ENCODE data around the gene ERP27. TPM values are rescaled to one million over a fixed set of nuclear protein-coding genes. Genes with fewer than 3 reads are reported as not detected.

The ERP27 gene
- total RNA-seq, 1 donor from 2014 or later: not detected

GRCh38 chr12:14935031-14935430, 3.3 kb downstream of the ERP27 start:
- no peaks in the 10 kb centered on the region for H3K36me3 Mint-ChIP-seq
- no peak for TF ChIP-seq EZH2 (IDR thresholded peaks at IDR 0.05)
- Histone ChIP-seq H3K4me2 (no peak overlapping the region), H3K4me3 (no peak overlapping the region), H4K20me1 (ENCODE audit: low read depth) (no peaks in the 10 kb centered on the region), H3K27ac (no peak overlapping the region), H2AFZ (replicated peaks) (no peak overlapping the region), H3K36me3 (no peaks in the 10 kb centered on the region), H3K9me3 (ENCODE audit: low read depth) (no peaks in the 10 kb centered on the region), H3K9ac (no peak overlapping the region), H3K4me1 (no peaks in the 10 kb centered on the region), H3K79me2 (ENCODE audit: low read depth) (no peaks in the 10 kb centered on the region), H3F3A (ENCODE audit: low read depth) (no peaks in the 10 kb centered on the region), H3K27me3 (no peaks in the 10 kb centered on the region)
- DNase-seq (ENCODE audit: low spot score): no peak
- no peak overlapping the region for H3K27ac Mint-ChIP-seq
- no peak overlapping the region for H3K4me3 Mint-ChIP-seq
- H3K27me3 Mint-ChIP-seq (ENCODE audit: insufficient read depth, low read depth): peaks cover 5% of the 10 kb centered on the region
- no peaks in the 10 kb centered on the region for H3K4me1 Mint-ChIP-seq
- no peaks in the 10 kb centered on the region for H3K9me3 Mint-ChIP-seq

DNA sequence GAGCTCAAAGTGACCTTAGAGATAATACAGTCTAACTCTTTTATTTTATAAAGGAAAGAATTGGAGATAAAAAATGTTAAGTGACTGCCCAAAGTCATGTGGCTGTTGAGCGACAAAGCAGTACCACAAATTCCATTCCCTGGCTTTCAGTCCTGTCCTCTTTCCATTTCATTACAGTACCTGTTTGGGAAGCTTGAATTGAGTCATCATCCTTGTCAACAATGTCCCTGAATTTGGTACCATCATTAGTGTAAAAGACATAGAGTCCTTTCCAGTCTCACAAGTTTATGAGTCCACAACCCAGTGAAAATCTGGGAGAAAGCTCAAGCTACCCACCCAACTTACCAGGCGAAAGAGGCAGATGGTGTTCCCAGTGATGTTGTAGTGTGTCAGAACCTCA, 3.8 kb downstream of the ERP27 start:
- DNase-seq (ENCODE audit: low spot score): no peak
- no peaks in the 10 kb centered on the region for H4K20me1 ChIP-seq (ENCODE audit: low read depth)
- H3K9me3 ChIP-seq (ENCODE audit: low read depth): no peaks in the 10 kb centered on the region
- H3K4me2 ChIP-seq: no peak overlapping the region
- no peaks in the 10 kb centered on the region for H3K4me1 Mint-ChIP-seq
- no peak overlapping the region for H3K9ac ChIP-seq
- no peaks in the 10 kb centered on the region for H3K9me3 Mint-ChIP-seq
- no peaks in the 10 kb centered on the region for H3K27me3 ChIP-seq
- no peaks in the 10 kb centered on the region for H3K4me1 ChIP-seq
- no peak overlapping the region for H3K27ac ChIP-seq
- H3K79me2 ChIP-seq (ENCODE audit: low read depth): no peaks in the 10 kb centered on the region
- no peaks in the 10 kb centered on the region for H3K36me3 Mint-ChIP-seq
- H3F3A ChIP-seq (ENCODE audit: low read depth): no peaks in the 10 kb centered on the region
- no peak overlapping the region for H2AFZ ChIP-seq (replicated peaks)
- no peak overlapping the region for H3K27ac Mint-ChIP-seq
- peaks cover 5% of the 10 kb centered on the region for H3K27me3 Mint-ChIP-seq (ENCODE audit: insufficient read depth, low read depth)
- TF ChIP-seq EZH2 (IDR thresholded peaks at IDR 0.05) (no peak), EZH2phosphoT487 (IDR thresholded peaks at IDR 0.05) (no peak)
- no peak overlapping the region for H3K4me3 ChIP-seq
- no peaks in the 10 kb centered on the region for H3K36me3 ChIP-seq
- H3K4me3 Mint-ChIP-seq: no peak overlapping the region

DNA sequence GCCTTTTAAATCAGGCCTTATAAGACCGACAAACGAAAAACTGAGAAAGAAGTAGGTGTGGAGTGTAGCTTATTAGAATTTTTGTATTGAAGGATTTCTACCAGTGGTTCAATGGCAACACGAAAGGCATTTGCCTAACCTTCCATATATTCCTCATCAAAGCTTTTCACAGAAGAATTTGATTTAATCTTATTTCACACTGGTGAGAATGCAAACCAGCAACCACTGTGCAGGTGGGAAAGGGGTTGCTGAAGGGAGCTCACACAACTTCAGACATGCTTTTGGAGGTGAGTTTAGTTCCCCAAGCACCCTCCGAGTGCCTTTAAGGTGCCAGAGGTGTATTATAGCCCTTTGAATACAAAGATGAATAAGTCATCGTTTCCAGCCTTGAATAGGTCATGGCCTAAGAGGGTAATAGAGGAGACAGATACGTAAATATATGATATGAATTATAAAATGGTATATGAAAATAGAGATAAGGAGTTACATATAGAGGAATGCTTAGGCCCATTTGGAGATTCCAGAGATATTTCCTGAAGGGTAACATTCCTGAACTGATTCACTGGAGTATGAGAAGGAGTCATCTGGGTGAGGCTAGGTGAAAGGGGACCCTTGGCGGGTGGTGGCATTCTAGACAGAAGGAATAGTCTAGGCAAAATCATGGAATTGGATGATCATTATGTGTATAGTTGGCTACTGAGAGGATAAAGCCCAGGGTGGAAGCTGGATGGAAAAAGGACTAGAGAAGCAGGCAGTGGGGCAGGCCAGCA, 6.4 kb downstream of the ERP27 start:
- TF ChIP-seq EZH2phosphoT487 (IDR thresholded peaks at IDR 0.05) (no peak), EZH2 (IDR thresholded peaks at IDR 0.05) (no peak)
- TF ChIP-seq, protein P1, sequence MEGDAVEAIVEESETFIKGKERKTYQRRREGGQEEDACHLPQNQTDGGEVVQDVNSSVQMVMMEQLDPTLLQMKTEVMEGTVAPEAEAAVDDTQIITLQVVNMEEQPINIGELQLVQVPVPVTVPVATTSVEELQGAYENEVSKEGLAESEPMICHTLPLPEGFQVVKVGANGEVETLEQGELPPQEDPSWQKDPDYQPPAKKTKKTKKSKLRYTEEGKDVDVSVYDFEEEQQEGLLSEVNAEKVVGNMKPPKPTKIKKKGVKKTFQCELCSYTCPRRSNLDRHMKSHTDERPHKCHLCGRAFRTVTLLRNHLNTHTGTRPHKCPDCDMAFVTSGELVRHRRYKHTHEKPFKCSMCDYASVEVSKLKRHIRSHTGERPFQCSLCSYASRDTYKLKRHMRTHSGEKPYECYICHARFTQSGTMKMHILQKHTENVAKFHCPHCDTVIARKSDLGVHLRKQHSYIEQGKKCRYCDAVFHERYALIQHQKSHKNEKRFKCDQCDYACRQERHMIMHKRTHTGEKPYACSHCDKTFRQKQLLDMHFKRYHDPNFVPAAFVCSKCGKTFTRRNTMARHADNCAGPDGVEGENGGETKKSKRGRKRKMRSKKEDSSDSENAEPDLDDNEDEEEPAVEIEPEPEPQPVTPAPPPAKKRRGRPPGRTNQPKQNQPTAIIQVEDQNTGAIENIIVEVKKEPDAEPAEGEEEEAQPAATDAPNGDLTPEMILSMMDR (IDR thresholded peaks at IDR 0.05): no peak
- no peak overlapping the region for H3K4me3 ChIP-seq
- no peak for DNase-seq (ENCODE audit: low spot score)
- no peaks in the 10 kb centered on the region for H3K4me1 ChIP-seq
- peaks cover 3% of the 10 kb centered on the region for H3K27me3 Mint-ChIP-seq (ENCODE audit: insufficient read depth, low read depth)
- no peaks in the 10 kb centered on the region for H3K9me3 Mint-ChIP-seq
- no peak overlapping the region for H3K4me3 Mint-ChIP-seq
- no peaks in the 10 kb centered on the region for H3K79me2 ChIP-seq (ENCODE audit: low read depth)
- peaks cover 4% of the 10 kb centered on the region for H3K4me1 Mint-ChIP-seq
- H3K36me3 Mint-ChIP-seq: no peaks in the 10 kb centered on the region
- H2AFZ ChIP-seq (replicated peaks): no peak overlapping the region
- H3K9ac ChIP-seq: no peak overlapping the region
- no peaks in the 10 kb centered on the region for H3F3A ChIP-seq (ENCODE audit: low read depth)
- no peaks in the 10 kb centered on the region for H4K20me1 ChIP-seq (ENCODE audit: low read depth)
- H3K27me3 ChIP-seq: no peaks in the 10 kb centered on the region
- no peaks in the 10 kb centered on the region for H3K9me3 ChIP-seq (ENCODE audit: low read depth)
- no peak overlapping the region for H3K27ac Mint-ChIP-seq
- H3K4me2 ChIP-seq: no peak overlapping the region
- H3K36me3 ChIP-seq: no peaks in the 10 kb centered on the region
- H3K27ac ChIP-seq: no peak overlapping the region

DNA sequence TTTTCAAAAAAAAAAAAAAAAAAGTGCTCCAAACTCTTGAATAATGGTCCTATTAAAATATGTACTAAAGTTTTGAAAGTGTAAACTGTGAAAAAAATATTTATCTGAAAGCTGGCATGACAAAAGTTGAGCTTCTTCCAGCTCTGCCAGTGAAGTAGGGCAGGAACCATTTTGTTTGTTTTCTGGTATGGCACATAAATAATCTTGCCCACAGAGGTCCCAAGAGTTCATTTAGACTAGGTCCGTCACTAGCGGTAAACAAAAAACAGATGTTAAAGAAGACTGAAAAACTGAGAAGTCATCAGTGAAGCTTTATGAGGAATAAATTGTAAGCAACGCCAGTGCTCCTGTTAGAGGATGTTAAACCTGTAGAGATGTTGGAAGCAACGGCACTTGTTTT, 7.0 kb downstream of the ERP27 start:
- H4K20me1 ChIP-seq (ENCODE audit: low read depth): no peaks in the 10 kb centered on the region
- no peak overlapping the region for H3K27ac ChIP-seq
- no peak overlapping the region for H3K4me3 ChIP-seq
- no peaks in the 10 kb centered on the region for H3F3A ChIP-seq (ENCODE audit: low read depth)
- H3K36me3 ChIP-seq: no peaks in the 10 kb centered on the region
- Mint-ChIP-seq H3K27me3 (ENCODE audit: insufficient read depth, low read depth) (no peaks in the 10 kb centered on the region), H3K4me3 (no peak overlapping the region), H3K27ac (no peak overlapping the region), H3K4me1 (peaks cover 4% of the 10 kb centered on the region), H3K9me3 (no peaks in the 10 kb centered on the region), H3K36me3 (no peaks in the 10 kb centered on the region)
- H3K27me3 ChIP-seq: no peaks in the 10 kb centered on the region
- TF ChIP-seq EZH2phosphoT487 (IDR thresholded peaks at IDR 0.05) (no peak), EZH2 (IDR thresholded peaks at IDR 0.05) (no peak)
- TF ChIP-seq, protein P1 (IDR thresholded peaks at IDR 0.05): no peak
- DNase-seq (ENCODE audit: low spot score): no peak
- no peak overlapping the region for H2AFZ ChIP-seq (replicated peaks)
- no peaks in the 10 kb centered on the region for H3K79me2 ChIP-seq (ENCODE audit: low read depth)
- H3K4me2 ChIP-seq: no peak overlapping the region
- H3K9me3 ChIP-seq (ENCODE audit: low read depth): no peaks in the 10 kb centered on the region
- no peaks in the 10 kb centered on the region for H3K4me1 ChIP-seq
- H3K9ac ChIP-seq: no peak overlapping the region

All from neural progenitor cell (in vitro differentiated cells).